ENCODE results near the gene PTPRN2.
"Not testable (repeated sequence)": the region's sequence is repeated elsewhere in the genome, so short reads cannot be mapped to it uniquely, and the experiment has no call there.

The PTPRN2 gene

GRCh38 chr7:158054611-158055010, 533.0 kb downstream of the PTPRN2 start:
- FAIRE-seq: no peak

GRCh38 chr7:158054081-158054480, 533.5 kb downstream of the PTPRN2 start:
- no peak for FAIRE-seq

GRCh38 chr7:158053183-158053915, 534.3 kb downstream of the PTPRN2 start:
- FAIRE-seq: no peak

- no peak for FAIRE-seq
Observed at GRCh38 chr7:158052381-158053060, 535.1 kb downstream of the PTPRN2 start.

GRCh38 chr7:158051776-158052175, 535.8 kb downstream of the PTPRN2 start:
- FAIRE-seq: no peak

GRCh38 chr7:158050978-158051651, 536.5 kb downstream of the PTPRN2 start:
- no peak for FAIRE-seq

GRCh38 chr7:158050441-158050977, 537.1 kb downstream of the PTPRN2 start:
- FAIRE-seq: no peak

- FAIRE-seq: no peak
Observed at GRCh38 chr7:158049271-158049670, 538.4 kb downstream of the PTPRN2 start.

GRCh38 chr7:158048569-158048968, 539.1 kb downstream of the PTPRN2 start:
- no peak for FAIRE-seq

GRCh38 chr7:158047391-158048059, 540.1 kb downstream of the PTPRN2 start:
- no peak for FAIRE-seq

GRCh38 chr7:158046246-158046645, 541.4 kb downstream of the PTPRN2 start:
- not testable (repeated sequence) for FAIRE-seq

GRCh38 chr7:158044482-158044823, 543.2 kb downstream of the PTPRN2 start:
- FAIRE-seq: no peak

GRCh38 chr7:158043551-158044481, 543.8 kb downstream of the PTPRN2 start:
- FAIRE-seq: no peak

- FAIRE-seq: no peak
Observed at GRCh38 chr7:158042156-158042880, 545.3 kb downstream of the PTPRN2 start.

GRCh38 chr7:158040199-158040598, 547.4 kb downstream of the PTPRN2 start:
- no peak for FAIRE-seq

GRCh38 chr7:158039270-158039669, 548.4 kb downstream of the PTPRN2 start:
- no peak for FAIRE-seq

GRCh38 chr7:158037211-158037610, 550.4 kb downstream of the PTPRN2 start:
- no peak for FAIRE-seq

GRCh38 chr7:158035343-158035742, 552.3 kb downstream of the PTPRN2 start:
- no peak for FAIRE-seq

- no peak for FAIRE-seq
Observed at GRCh38 chr7:158034571-158034970, 553.1 kb downstream of the PTPRN2 start.

GRCh38 chr7:158033925-158034324, 553.7 kb downstream of the PTPRN2 start:
- not testable (repeated sequence) for FAIRE-seq

- FAIRE-seq: no peak
Observed at GRCh38 chr7:158033196-158033595, 554.4 kb downstream of the PTPRN2 start.

Measured in islet of Langerhans (tissue), 1 donor.